Measurements from ENCODE around the gene RCL1.

DNA sequence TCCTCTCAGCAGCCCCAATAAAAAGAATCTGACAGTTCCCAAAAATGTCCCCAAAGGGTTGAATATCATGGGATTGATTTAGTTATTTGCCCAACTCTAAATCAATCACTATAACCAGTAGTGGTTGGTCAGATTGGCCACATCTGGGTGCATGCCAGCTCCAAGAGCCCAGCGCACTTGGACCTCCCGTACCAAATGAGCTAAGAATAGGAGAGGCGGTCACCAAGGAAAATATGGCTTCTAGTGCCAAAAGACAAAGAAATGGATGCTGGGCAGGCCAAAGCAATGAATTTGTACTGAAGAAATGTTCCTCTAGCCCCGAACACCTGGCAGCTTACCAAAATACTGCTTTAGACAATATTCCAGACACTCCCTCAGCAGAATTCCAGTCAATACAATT, 80.3 kb downstream of the RCL1 start:
- no peak for TF ChIP-seq EZH2 (IDR thresholded peaks at IDR 0.05; ENCODE audit: borderline replicate concordance, low read depth, low read length, severe bottlenecking)
- TF ChIP-seq CTCF (IDR thresholded peaks at IDR 0.05; ENCODE audit: extremely low read depth in 1 of 2, insufficient read depth in 1 of 2, low read depth in 1 of 2, low read length in 2 of 2): no peak
- TF ChIP-seq POLR2A (IDR thresholded peaks at IDR 0.05; ENCODE audit: low read depth, low read length): no peak
- TF ChIP-seq, protein P1, sequence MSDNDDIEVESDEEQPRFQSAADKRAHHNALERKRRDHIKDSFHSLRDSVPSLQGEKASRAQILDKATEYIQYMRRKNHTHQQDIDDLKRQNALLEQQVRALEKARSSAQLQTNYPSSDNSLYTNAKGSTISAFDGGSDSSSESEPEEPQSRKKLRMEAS (IDR thresholded peaks at IDR 0.05; ENCODE audit: insufficient read depth, insufficient read length): no peak
- no peak for TF ChIP-seq POLR2AphosphoS5 (IDR thresholded peaks at IDR 0.05; ENCODE audit: insufficient read depth, low read depth, low read length)
- no peak for TF ChIP-seq GATA2 (IDR thresholded peaks at IDR 0.05; ENCODE audit: insufficient read depth, insufficient read length, low read depth, low read length)
- no peak for TF ChIP-seq MYC (IDR thresholded peaks at IDR 0.05; ENCODE audit: low read depth, low read length)
- no peak for TF ChIP-seq FOS (IDR thresholded peaks at IDR 0.05; ENCODE audit: borderline replicate concordance, insufficient read depth, low read length)
- no peak for TF ChIP-seq JUN (IDR thresholded peaks at IDR 0.05; ENCODE audit: borderline replicate concordance, insufficient read depth, insufficient read length, low read depth)

Data from endothelial cell of umbilical vein (primary cell).